Left lung (tissue), 10 donors: ENCODE results near the gene ZFP36L1. TPM values are rescaled to one million over a fixed set of nuclear protein-coding genes. Genes with fewer than 3 reads are reported as not detected.
A peak's percentile ranks its signal among the peaks of the same experiment; 100 is the strongest.

Experiments used
- ATAC-seq: fragments of 200-7000 bp; cut with Tn5 transposase; one replicate; pipeline ENCODE4 v1.9.1; 2020; ENCODE audit warnings: moderate library complexity
- DNase-seq, 4 donors: peaks; one replicate each; pipeline ENCODE4 v3.0.0-alpha.2; 2013 to 2020
- H3K27ac ChIP-seq, 2 donors: fragments of 200-600 bp; sonication (generic) in 1 of 2; one replicate each; pipeline versions ENCODE4 v1.5.0 to v1.8.0; 2020 to 2021
- H3K27me3 ChIP-seq, 2 donors: fragments of 200-600 bp; sonication (generic) in 1 of 2; one replicate each; pipeline versions ENCODE4 v1.5.0 to v1.8.0; 2020 to 2021
- H3K36me3 ChIP-seq, 2 donors: fragments of 200-600 bp; sonication (generic) in 1 of 2; one replicate each; pipeline versions ENCODE4 v1.5.0 to v1.8.0; 2020 to 2021
- H3K4me1 ChIP-seq, 2 donors: fragments of 200-600 bp; one replicate each; pipeline ENCODE4 v1.8.0; 2021
- H3K4me3 ChIP-seq, 2 donors: fragments of 200-600 bp; sonication (generic) in 1 of 2; one replicate each; pipeline versions ENCODE4 v1.5.0 to v1.8.0; 2020 to 2021; ENCODE audit warnings: mild to moderate bottlenecking in 1 of 2
- H3K9me3 ChIP-seq, 2 donors: fragments of 200-600 bp; sonication (generic) in 1 of 2; one replicate each; pipeline versions ENCODE4 v1.5.0 to v1.8.0; 2020 to 2021
- intact Hi-C, 2 donors: fragments of 100-400 bp; cut with DNase I; formaldehyde crosslinking; loops; one replicate each; pipeline versions ENCODE4 v1.11.2 to v1.14.2; 2022
- polyA plus RNA-seq, 6 donors: library from polyadenylated mRNA; unstranded; fragments of 120-200 nt; gene quantifications; one replicate each; pipeline ENCODE4 v1.2.1, GENCODE V29; 2013; ENCODE audit not compliant: insufficient read length in 6 of 6
- total RNA-seq, 2 donors: library from RNA; stranded (reverse); fragmentation: NEBNext Ultra II Directional; extraction: Animal tissue kit (Norgen Biotek cat#: 25700); gene quantifications; one replicate each; pipeline ENCODE4 v1.2.1, GENCODE V29; 2021
- TF ChIP-seq, protein P1 (sequence below), 2 donors: fragments of 200-600 bp; sonication (generic) in 1 of 2; IDR thresholded peaks; one replicate each; pipeline versions ENCODE4 v1.5.0 to v1.8.0; 2021; ENCODE audit warnings: antibody characterized with exemption in 2 of 2
- donor health status: DM: no; HTN: yes; CAD: no.
- donor health status: DM: no; HTN: no; CAD: no.

ZFP36L1 gene
- total and polyA plus RNA-seq, 8 donors = 292 to 603 (median 469) TPM

GRCh38 chr14:68787092-68787992 lies 5.5 kb downstream of the ZFP36L1 start:
- DNase-seq (peak in 2 of 4 donors; percentile 72 to 76), ATAC-seq (peak; percentile 15)
- Histone ChIP-seq H3K27ac (peak overlapping the region; percentile 100), H3K4me3 (peak overlapping the region in 1 of 2 donors; percentile 78), H3K36me3 (peaks cover 0 to 50% of the 10 kb centered on the region in 2 donors), H3K9me3 (no peaks in the 10 kb centered on the region), H3K27me3 (no peaks in the 10 kb centered on the region), H3K4me1 (peaks cover 27 to 64% of the 10 kb centered on the region in 2 donors)
- intact Hi-C loops = loop anchor here in 1 of 2 donors (10.0 kb wide), 1 partner anchor 103 kb away; no protein-coding TSS in a partner anchor
- TF ChIP-seq, protein P1, sequence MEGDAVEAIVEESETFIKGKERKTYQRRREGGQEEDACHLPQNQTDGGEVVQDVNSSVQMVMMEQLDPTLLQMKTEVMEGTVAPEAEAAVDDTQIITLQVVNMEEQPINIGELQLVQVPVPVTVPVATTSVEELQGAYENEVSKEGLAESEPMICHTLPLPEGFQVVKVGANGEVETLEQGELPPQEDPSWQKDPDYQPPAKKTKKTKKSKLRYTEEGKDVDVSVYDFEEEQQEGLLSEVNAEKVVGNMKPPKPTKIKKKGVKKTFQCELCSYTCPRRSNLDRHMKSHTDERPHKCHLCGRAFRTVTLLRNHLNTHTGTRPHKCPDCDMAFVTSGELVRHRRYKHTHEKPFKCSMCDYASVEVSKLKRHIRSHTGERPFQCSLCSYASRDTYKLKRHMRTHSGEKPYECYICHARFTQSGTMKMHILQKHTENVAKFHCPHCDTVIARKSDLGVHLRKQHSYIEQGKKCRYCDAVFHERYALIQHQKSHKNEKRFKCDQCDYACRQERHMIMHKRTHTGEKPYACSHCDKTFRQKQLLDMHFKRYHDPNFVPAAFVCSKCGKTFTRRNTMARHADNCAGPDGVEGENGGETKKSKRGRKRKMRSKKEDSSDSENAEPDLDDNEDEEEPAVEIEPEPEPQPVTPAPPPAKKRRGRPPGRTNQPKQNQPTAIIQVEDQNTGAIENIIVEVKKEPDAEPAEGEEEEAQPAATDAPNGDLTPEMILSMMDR (IDR thresholded peaks at IDR 0.05) = no peak

DNA sequence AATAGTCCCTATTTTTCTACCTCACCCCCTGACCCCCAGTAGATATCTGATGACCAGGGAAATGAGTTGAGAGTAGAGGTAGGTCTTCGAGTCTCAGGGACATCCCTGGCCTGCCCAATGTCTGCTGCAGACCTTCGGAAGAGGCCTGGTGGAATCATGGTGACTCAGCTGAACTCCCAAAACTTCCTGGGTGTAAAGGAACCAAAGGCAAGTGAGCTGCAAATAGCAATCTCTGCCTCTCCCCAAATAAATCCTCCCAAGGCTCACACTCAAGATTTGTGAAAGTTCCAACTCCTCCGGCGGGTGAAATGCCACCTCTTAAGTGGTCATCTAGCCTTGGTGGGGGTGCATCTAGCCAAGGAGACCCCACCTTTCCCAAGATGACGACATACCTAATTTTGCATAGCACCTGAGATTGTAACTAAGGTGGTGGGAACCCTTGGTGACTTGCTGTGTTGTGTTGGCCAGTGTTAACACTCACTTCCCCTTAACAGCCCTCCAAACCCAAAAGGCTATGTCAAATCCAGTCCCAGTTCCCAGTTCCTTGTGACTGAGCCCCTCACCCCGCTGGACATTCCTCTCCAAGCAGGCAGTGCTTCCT lies 6.3 kb downstream of the ZFP36L1 start:
- DNase-seq (peak in 3 of 4 donors; percentile 68 to 77 (median 77)), ATAC-seq (peak; percentile 11)
- intact Hi-C loops = loop anchor here in 1 of 2 donors (10.0 kb wide), 1 partner anchor 102 kb away; no protein-coding TSS in a partner anchor
- Histone ChIP-seq H3K4me3 (no peak overlapping the region), H3K36me3 (peaks cover 0 to 50% of the 10 kb centered on the region in 2 donors), H3K4me1 (peaks cover 27 to 71% of the 10 kb centered on the region in 2 donors), H3K27me3 (no peaks in the 10 kb centered on the region), H3K27ac (peak overlapping the region; percentile 100), H3K9me3 (no peaks in the 10 kb centered on the region)
- TF ChIP-seq, protein P1 (IDR thresholded peaks at IDR 0.05) = no peak

DNA sequence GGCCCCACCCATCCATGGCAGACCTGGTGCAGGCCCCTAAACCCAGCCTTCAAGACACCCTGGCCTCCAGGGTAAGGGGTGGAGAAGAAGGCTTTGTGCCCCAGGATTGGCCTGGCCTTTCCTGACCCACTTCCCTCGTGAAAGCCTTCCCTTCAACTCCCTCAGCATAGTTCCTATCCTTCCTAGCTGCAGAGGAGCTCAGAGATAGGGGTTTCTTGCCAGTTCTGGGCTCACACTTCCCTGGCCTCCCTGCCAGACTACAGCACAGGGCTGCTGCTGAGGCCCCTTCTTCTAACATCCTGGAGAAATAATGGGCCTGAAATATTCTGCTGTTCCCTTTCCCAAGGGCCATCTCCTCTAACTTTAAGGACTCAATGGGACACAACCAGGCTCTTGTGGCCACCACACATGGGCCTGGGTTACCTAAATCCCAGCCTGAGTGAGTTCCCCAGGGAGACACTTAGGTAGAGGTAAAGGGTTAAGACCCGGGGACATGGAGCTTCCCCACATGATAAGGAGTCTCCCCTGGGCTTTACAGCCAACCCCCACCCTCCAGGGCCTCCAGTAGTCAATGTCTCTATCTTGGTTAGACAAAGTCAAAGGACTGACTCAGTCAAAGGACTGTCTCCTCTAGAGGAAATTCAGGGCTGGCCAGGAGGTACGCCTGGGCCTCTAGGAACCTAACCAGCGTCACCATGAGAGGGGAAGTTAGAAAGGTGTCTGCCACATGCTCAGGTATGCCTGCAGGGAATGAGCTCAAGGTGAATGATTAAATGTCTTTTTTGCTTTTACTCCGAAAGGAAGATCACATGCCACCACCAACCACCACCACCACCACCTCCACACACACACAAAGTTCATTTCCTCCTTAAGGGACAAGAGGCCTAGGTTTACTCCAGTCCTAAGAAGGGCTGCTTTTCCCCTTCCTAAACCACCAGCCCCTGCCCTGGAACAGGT lies 7.1 kb downstream of the ZFP36L1 start:
- TF ChIP-seq, protein P1 (IDR thresholded peaks at IDR 0.05) = no peak
- H3K27me3 ChIP-seq = no peaks in the 10 kb centered on the region
- peak in 2 of 4 donors; percentile 57 to 70 for DNase-seq

DNA sequence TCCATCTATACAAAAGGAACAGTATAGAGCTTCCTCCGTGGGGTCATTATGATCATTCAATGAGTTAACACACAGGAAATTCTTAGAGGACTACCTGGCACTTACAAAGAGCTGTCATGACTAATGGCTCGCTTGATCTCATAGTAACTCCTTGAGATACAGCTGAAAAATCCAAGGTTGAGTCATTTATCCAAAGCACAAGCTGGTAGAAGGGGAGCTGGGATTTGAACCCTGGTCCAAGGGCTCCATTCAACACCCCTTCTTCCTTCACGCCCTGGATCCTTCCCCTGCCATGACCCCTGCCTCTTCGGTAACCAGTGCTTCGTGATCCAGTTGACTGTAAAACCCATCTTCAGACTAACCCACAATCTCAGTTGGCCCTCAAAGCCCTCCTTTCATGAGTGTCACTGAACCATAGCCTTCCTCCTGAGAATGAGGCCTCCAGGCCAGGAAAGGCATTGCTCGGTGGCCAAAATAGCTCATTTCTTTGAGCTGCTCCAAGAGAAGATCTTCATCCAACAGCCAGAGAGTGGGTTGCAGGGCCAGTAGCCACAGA lies 7.8 kb downstream of the ZFP36L1 start:
- TF ChIP-seq, protein P1 (IDR thresholded peaks at IDR 0.05) = no peak

More for the DNA sequence above, 7.1 kb downstream of the ZFP36L1 start:
- H3K9me3 ChIP-seq = no peaks in the 10 kb centered on the region
- H3K4me3 ChIP-seq = no peak overlapping the region
- peaks cover 34 to 79% of the 10 kb centered on the region in 2 donors for H3K4me1 ChIP-seq
- peaks cover 0 to 43% of the 10 kb centered on the region in 2 donors for H3K36me3 ChIP-seq
- ATAC-seq = peak; percentile 0
- peak overlapping the region; percentile 100 for H3K27ac ChIP-seq
- intact Hi-C loops = loop anchor here in 1 of 2 donors (10.0 kb wide), 1 partner anchor 101 kb away; no protein-coding TSS in a partner anchor

More for the DNA sequence above, 7.8 kb downstream of the ZFP36L1 start:
- peaks cover 41 to 83% of the 10 kb centered on the region in 2 donors for H3K4me1 ChIP-seq
- ATAC-seq (no peak), DNase-seq (no peak)
- no peak overlapping the region for H3K4me3 ChIP-seq
- no peaks in the 10 kb centered on the region for H3K27me3 ChIP-seq
- peak overlapping the region; percentile 100 for H3K27ac ChIP-seq
- intact Hi-C loops = loop anchor here in 1 of 2 donors (10.0 kb wide), 1 partner anchor 100 kb away; no protein-coding TSS in a partner anchor
- H3K9me3 ChIP-seq = no peaks in the 10 kb centered on the region
- H3K36me3 ChIP-seq = peaks cover 0 to 35% of the 10 kb centered on the region in 2 donors
